Neuronal stem cell (in vitro differentiated cells): ENCODE results near the gene NUP160.

Source experiments
- DNase-seq: peaks from one replicate; pipeline ENCODE4 v3.0.0-alpha.2; 2013; ENCODE audit warnings: low spot score
- H2AFZ ChIP-seq: one replicate; pipeline ENCODE4 v1.6.1; 2013; ENCODE audit warnings: mild to moderate bottlenecking, low read length, inconsistent platforms
- H2AK5ac ChIP-seq: 2 replicates; pipeline ENCODE4 v1.6.1; 2013; ENCODE audit warnings: low read depth, mild to moderate bottlenecking, inconsistent platforms, low read length, moderate library complexity, mixed read lengths
- H2BK120ac ChIP-seq: 2 replicates; pipeline ENCODE4 v1.6.1; 2013; ENCODE audit warnings: low read depth, mild to moderate bottlenecking, inconsistent platforms, low read length, moderate library complexity, mixed read lengths
- H2BK12ac ChIP-seq: one replicate; pipeline ENCODE4 v1.6.1; 2013; ENCODE audit warnings: low read length, inconsistent platforms
- H2BK15ac ChIP-seq: 2 replicates; pipeline ENCODE4 v1.6.1; 2013; ENCODE audit warnings: mild to moderate bottlenecking, low read length, inconsistent platforms, mixed read lengths
- H2BK5ac ChIP-seq: one replicate; pipeline ENCODE4 v1.6.1; 2013; ENCODE audit warnings: inconsistent platforms, mild to moderate bottlenecking, low read length, moderate library complexity
- H3K14ac ChIP-seq: one replicate; pipeline ENCODE4 v1.6.1; 2013; ENCODE audit warnings: low read length, inconsistent platforms
- H3K18ac ChIP-seq: 2 replicates; pipeline ENCODE4 v1.6.1; 2013; ENCODE audit warnings: low read length, inconsistent platforms
- H3K23ac ChIP-seq: 2 replicates; pipeline ENCODE4 v1.6.1; 2013; ENCODE audit warnings: low read depth, mild to moderate bottlenecking, mixed read lengths, low read length, inconsistent platforms; ENCODE audit not compliant: poor library complexity
- H3K27ac ChIP-seq: replicated peaks from 3 replicates; pipeline ENCODE4 v1.5.1; 2013; ENCODE audit warnings: low read length, inconsistent platforms
- H3K27me3 ChIP-seq, 3 experiments: 2 replicates each; pipeline ENCODE4 v1.6.1; 2013; ENCODE audit warnings: low read length in 3 of 3, mild to moderate bottlenecking in 2 of 3, inconsistent platforms in 1 of 3, low read depth in 1 of 3, mixed read lengths in 1 of 3, moderate library complexity in 1 of 3; ENCODE audit not compliant: control insufficient read depth in 3 of 3, insufficient read depth in 3 of 3
- H3K36me3 ChIP-seq, 2 donors: replicated peaks in 1 of 2; 2 replicates each; pipeline ENCODE4 v1.6.1; 2013; ENCODE audit warnings: low read length in 2 of 2; ENCODE audit not compliant: control insufficient read depth in 2 of 2, insufficient read depth in 2 of 2
- H3K4ac ChIP-seq: 2 replicates; pipeline ENCODE4 v1.6.1; 2013; ENCODE audit warnings: inconsistent platforms, mild to moderate bottlenecking, low read length, moderate library complexity
- H3K4me1 ChIP-seq, 2 donors: 1 replicate in 1 of 2; 2 replicates in 1 of 2; pipeline ENCODE4 v1.6.1; 2013; ENCODE audit warnings: low read length in 2 of 2, low read depth in 1 of 2; ENCODE audit not compliant: control insufficient read depth in 2 of 2, insufficient read depth in 1 of 2
- H3K4me2 ChIP-seq: one replicate; pipeline ENCODE4 v1.6.1; 2013; ENCODE audit warnings: mild to moderate bottlenecking, low read length, inconsistent platforms; ENCODE audit not compliant: insufficient read depth, poor library complexity, severe bottlenecking
- H3K4me3 ChIP-seq, 2 donors: 2 replicates each; pipeline ENCODE4 v1.5.1; 2013; ENCODE audit warnings: low read length in 2 of 2, mild to moderate bottlenecking in 2 of 2, inconsistent platforms in 1 of 2, moderate library complexity in 1 of 2
- H3K79me1 ChIP-seq: one replicate; pipeline ENCODE4 v1.6.1; 2013; ENCODE audit warnings: low read depth, mild to moderate bottlenecking, inconsistent platforms, low read length, moderate library complexity
- H3K9ac ChIP-seq: one replicate; pipeline ENCODE4 v1.6.1; 2013; ENCODE audit warnings: mild to moderate bottlenecking, low read depth, low read length, inconsistent platforms; ENCODE audit not compliant: poor library complexity
- H3K9me3 ChIP-seq, 2 donors: replicated peaks in 1 of 2; 2 replicates each; pipeline versions ENCODE3 to v1.6.1; 2013; ENCODE audit warnings: low read length in 2 of 2, mild to moderate bottlenecking in 2 of 2, inconsistent platforms in 1 of 2, low read depth in 1 of 2, mixed read lengths in 1 of 2, moderate library complexity in 1 of 2; ENCODE audit not compliant: control insufficient read depth in 2 of 2, insufficient read depth in 1 of 2
- H4K8ac ChIP-seq: one replicate; pipeline ENCODE4 v1.6.1; 2013; ENCODE audit warnings: low read depth, mild to moderate bottlenecking, inconsistent platforms, low read length, moderate library complexity
- H4K91ac ChIP-seq: one replicate; pipeline ENCODE4 v1.6.1; 2013; ENCODE audit warnings: low read length, low read depth, mild to moderate bottlenecking, inconsistent platforms; ENCODE audit not compliant: poor library complexity
- WGBS, 2 donors: extraction: QIAGEN DNeasy Blood & Tissue Kit; methylation state at CpG; one replicate each; pipeline ENCODE4 v1.1.7; 2013; ENCODE audit warnings: missing lambda C conversion rate in 2 of 2, mixed read lengths in 1 of 2; ENCODE audit not compliant: insufficient read length in 2 of 2, insufficient replicate concordance in 1 of 2; ENCODE audit errors: extremely low coverage in 2 of 2; 5-methylcytosine and 5-hydroxymethylcytosine counted together

The NUP160 gene

GRCh38 chr11:47856186-47856585, 8.0 kb upstream of the NUP160 start:
- Histone ChIP-seq H4K8ac (no peak overlapping the region), H2AFZ (no peak overlapping the region), H2BK5ac (no peak overlapping the region), H3K4ac (no peak overlapping the region), H3K4me2 (no peak overlapping the region), H3K18ac (no peak overlapping the region), H3K36me3 (no peaks in the 10 kb centered on the region), H3K79me1 (no peaks in the 10 kb centered on the region), H2BK12ac (no peak overlapping the region), H2BK15ac (no peak overlapping the region), H4K91ac (no peak overlapping the region), H3K4me3 (no peak overlapping the region), H3K27me3 (no peaks in the 10 kb centered on the region), H2AK5ac (no peak overlapping the region), H3K14ac (no peak overlapping the region), H3K9me3 (no peaks in the 10 kb centered on the region), H3K4me1 (no peaks in the 10 kb centered on the region), H3K27ac (no peak overlapping the region), H2BK120ac (no peak overlapping the region), H3K23ac (no peak overlapping the region), H3K9ac (no peak overlapping the region)
- no peak for DNase-seq
- WGBS, 2 donors: no CpG with 5 or more reads among the region's 2 CpGs

DNA sequence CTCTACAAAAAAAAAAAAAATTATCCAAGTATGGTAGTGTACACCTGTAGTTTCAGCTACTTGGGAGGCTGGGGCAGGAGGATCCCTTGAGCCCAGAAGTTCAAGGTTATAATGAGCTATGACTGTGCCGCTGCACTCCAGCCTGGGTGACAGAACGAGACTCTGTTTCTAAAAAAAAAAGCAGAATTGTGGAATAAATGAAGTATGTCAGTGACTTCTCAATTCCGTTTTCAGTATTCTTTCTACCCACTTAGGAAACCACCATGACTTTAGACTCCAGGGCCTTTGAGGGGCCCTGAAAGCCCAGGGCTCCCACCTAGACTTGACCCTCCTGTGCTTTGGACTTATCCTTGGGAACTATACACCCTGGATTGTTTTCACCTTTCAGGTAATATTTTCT, 6.5 kb upstream of the NUP160 start:
- Histone ChIP-seq H3K79me1 (no peaks in the 10 kb centered on the region), H3K27ac (no peak overlapping the region), H3K23ac (no peak overlapping the region), H2BK12ac (no peak overlapping the region), H3K9me3 (no peaks in the 10 kb centered on the region), H4K8ac (no peak overlapping the region), H4K91ac (no peak overlapping the region), H3K14ac (no peak overlapping the region), H2AK5ac (no peak overlapping the region), H3K18ac (no peak overlapping the region), H3K4me1 (no peaks in the 10 kb centered on the region), H2BK5ac (no peak overlapping the region), H3K4ac (no peak overlapping the region), H2AFZ (no peak overlapping the region), H3K27me3 (no peaks in the 10 kb centered on the region), H3K4me3 (no peak overlapping the region), H2BK15ac (no peak overlapping the region), H2BK120ac (no peak overlapping the region), H3K4me2 (no peak overlapping the region), H3K9ac (no peak overlapping the region), H3K36me3 (no peaks in the 10 kb centered on the region)
- no CpG with 5 or more reads among the region's 3 CpGs for WGBS, 2 donors
- DNase-seq: no peak

DNA sequence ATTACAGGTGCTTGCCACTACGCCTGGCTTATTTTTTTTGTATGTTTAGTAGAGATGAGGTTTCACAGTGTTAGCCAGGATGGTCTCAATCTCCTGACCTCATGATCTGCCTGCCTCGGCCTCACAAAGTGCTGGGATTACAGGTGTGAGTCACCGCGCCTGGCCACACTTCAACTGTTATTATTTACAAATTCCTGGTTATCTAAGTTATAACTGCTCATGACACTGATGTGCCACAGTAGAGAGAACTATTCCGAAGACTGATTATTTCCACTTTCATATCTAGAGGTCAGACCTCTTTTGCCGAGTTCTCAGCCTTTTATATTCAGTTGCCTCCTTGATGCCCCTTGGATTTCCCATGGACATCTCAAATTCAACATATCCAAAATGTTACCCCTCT, 3.9 kb upstream of the NUP160 start:
- no CpG with 5 or more reads among the region's 6 CpGs for WGBS, 2 donors
- Histone ChIP-seq H3K14ac (no peak overlapping the region), H2BK120ac (no peak overlapping the region), H2BK12ac (no peak overlapping the region), H3K36me3 (peaks cover 0 to 2% of the 10 kb centered on the region in 2 donors), H3K27me3 (no peaks in the 10 kb centered on the region), H3K4me3 (no peak overlapping the region), H3K27ac (no peak overlapping the region), H3K9me3 (no peaks in the 10 kb centered on the region), H3K79me1 (peaks cover 3% of the 10 kb centered on the region), H2AK5ac (no peak overlapping the region), H3K4me2 (no peak overlapping the region), H3K18ac (no peak overlapping the region), H2BK15ac (no peak overlapping the region), H2BK5ac (no peak overlapping the region), H3K4me1 (peaks cover 5 to 6% of the 10 kb centered on the region in 2 donors), H3K23ac (no peak overlapping the region), H2AFZ (no peak overlapping the region), H4K8ac (no peak overlapping the region), H3K9ac (no peak overlapping the region), H3K4ac (no peak overlapping the region), H4K91ac (no peak overlapping the region)
- no peak for DNase-seq

GRCh38 chr11:47850337-47850736, 2.2 kb upstream of the NUP160 start:
- Histone ChIP-seq H4K91ac (no peak overlapping the region), H3K4me1 (peaks cover 7 to 11% of the 10 kb centered on the region in 2 donors), H2BK15ac (no peak overlapping the region), H3K27ac (no peak overlapping the region), H3K9ac (no peak overlapping the region), H2AFZ (no peak overlapping the region), H3K4me3 (no peak overlapping the region), H3K23ac (no peak overlapping the region), H3K14ac (no peak overlapping the region), H2BK12ac (no peak overlapping the region), H2AK5ac (no peak overlapping the region), H3K4me2 (no peak overlapping the region), H3K79me1 (peaks cover 5% of the 10 kb centered on the region), H3K4ac (no peak overlapping the region), H2BK5ac (no peak overlapping the region), H3K9me3 (no peaks in the 10 kb centered on the region), H3K18ac (no peak overlapping the region), H3K36me3 (peaks cover 3 to 19% of the 10 kb centered on the region in 2 donors), H4K8ac (no peak overlapping the region), H2BK120ac (no peak overlapping the region), H3K27me3 (no peaks in the 10 kb centered on the region)
- no peak for DNase-seq
- WGBS, 2 donors: no CpG with 5 or more reads among the region's 1 CpG
